ACC112 (cell line): ENCODE results near the gene LRBA.
A peak's percentile ranks its signal among the peaks of the same experiment; 100 is the strongest.

ENCODE experiments used
- H2AFZ ChIP-seq: fragments of 200-600 bp; sonication (generic); one replicate; pipeline ENCODE4 v1.6.0; 2017; ENCODE audit warnings: antibody characterized with exemption, low read length; ENCODE audit not compliant: unreplicated experiment
- H3K27ac ChIP-seq: fragments of 200-600 bp; sonication (generic); 2 replicates; pipeline ENCODE4 v1.5.1; 2014; ENCODE audit warnings: low read depth, mild to moderate bottlenecking, antibody characterized with exemption, low read length, moderate library complexity
- H3K27me3 ChIP-seq: fragments of 200-600 bp; sonication (generic); 2 replicates; pipeline ENCODE4 v1.6.1; 2014; ENCODE audit warnings: mild to moderate bottlenecking, antibody characterized with exemption, low read length, moderate library complexity, mixed read lengths; ENCODE audit not compliant: insufficient read depth
- H3K36me3 ChIP-seq: fragments of 200-600 bp; sonication (generic); 2 replicates; pipeline ENCODE4 v1.6.1; 2016; ENCODE audit warnings: mild to moderate bottlenecking, antibody characterized with exemption, low read length, moderate library complexity, mixed read lengths; ENCODE audit not compliant: insufficient read depth
- H3K4me1 ChIP-seq: fragments of 200-600 bp; sonication (generic); one replicate; pipeline ENCODE4 v1.6.1; 2016; ENCODE audit warnings: low read length, mixed read lengths; ENCODE audit not compliant: insufficient read depth, unreplicated experiment, control insufficient read depth
- H3K4me3 ChIP-seq: fragments of 200-600 bp; sonication (generic); 2 replicates; pipeline ENCODE4 v1.5.1; 2014; ENCODE audit warnings: mild to moderate bottlenecking, low read depth, low read length
- H3K79me2 ChIP-seq: fragments of 200-600 bp; sonication (generic); one replicate; pipeline ENCODE4 v1.6.0; 2016; ENCODE audit warnings: low read length; ENCODE audit not compliant: control insufficient read depth, unreplicated experiment, insufficient read depth

LRBA gene

GRCh38 chr4:150886597-150886996 lies 128.5 kb downstream of the LRBA start:
- Histone ChIP-seq H3K4me1 (peaks cover 22% of the 10 kb centered on the region), H3K4me3 (no peak overlapping the region), H3K79me2 (no peaks in the 10 kb centered on the region), H3K27me3 (no peaks in the 10 kb centered on the region), H3K27ac (no peak overlapping the region), H2AFZ (no peak overlapping the region), H3K36me3 (no peaks in the 10 kb centered on the region)

GRCh38 chr4:150884625-150885024 lies 130.5 kb downstream of the LRBA start:
- peak overlapping the region; percentile 48 for H3K27ac ChIP-seq
- no peaks in the 10 kb centered on the region for H3K27me3 ChIP-seq
- H3K4me1 ChIP-seq = peaks cover 22% of the 10 kb centered on the region
- H3K4me3 ChIP-seq = peak overlapping the region; percentile 42
- H2AFZ ChIP-seq = peak overlapping the region; percentile 75
- H3K36me3 ChIP-seq = no peaks in the 10 kb centered on the region; the same call in 1 of the 2 replicates
- H3K79me2 ChIP-seq = no peaks in the 10 kb centered on the region

GRCh38 chr4:150875367-150875766 lies 139.7 kb downstream of the LRBA start:
- Histone ChIP-seq H3K36me3 (no peaks in the 10 kb centered on the region; the same call in none of the 2 replicates), H3K27ac (no peak overlapping the region), H3K79me2 (no peaks in the 10 kb centered on the region), H3K4me1 (no peaks in the 10 kb centered on the region), H3K4me3 (no peak overlapping the region), H3K27me3 (no peaks in the 10 kb centered on the region), H2AFZ (no peak overlapping the region)

GRCh38 chr4:150874338-150875226 lies 140.5 kb downstream of the LRBA start:
- Histone ChIP-seq H3K36me3 (no peaks in the 10 kb centered on the region; the same call in none of the 2 replicates), H2AFZ (no peak overlapping the region), H3K27me3 (no peaks in the 10 kb centered on the region), H3K4me1 (no peaks in the 10 kb centered on the region), H3K27ac (no peak overlapping the region), H3K79me2 (no peaks in the 10 kb centered on the region), H3K4me3 (no peak overlapping the region)

- Histone ChIP-seq H3K27ac (no peak overlapping the region), H3K27me3 (no peaks in the 10 kb centered on the region), H3K79me2 (no peaks in the 10 kb centered on the region), H3K4me3 (peak overlapping the region; percentile 28; the same call in 1 of the 2 replicates), H3K4me1 (no peaks in the 10 kb centered on the region), H2AFZ (no peak overlapping the region), H3K36me3 (no peaks in the 10 kb centered on the region)
Observed at GRCh38 chr4:150867148-150867547, 147.9 kb downstream of the LRBA start.

- Histone ChIP-seq H3K4me3 (no peak overlapping the region), H3K4me1 (no peaks in the 10 kb centered on the region), H3K79me2 (no peaks in the 10 kb centered on the region), H3K36me3 (no peaks in the 10 kb centered on the region), H3K27me3 (no peaks in the 10 kb centered on the region), H2AFZ (no peak overlapping the region), H3K27ac (no peak overlapping the region)
Observed at GRCh38 chr4:150863456-150863855, 151.6 kb downstream of the LRBA start.

GRCh38 chr4:150862829-150863228 lies 152.3 kb downstream of the LRBA start:
- no peak overlapping the region for H2AFZ ChIP-seq
- H3K4me3 ChIP-seq = no peak overlapping the region
- no peaks in the 10 kb centered on the region for H3K36me3 ChIP-seq
- no peaks in the 10 kb centered on the region for H3K4me1 ChIP-seq
- H3K79me2 ChIP-seq = no peaks in the 10 kb centered on the region
- H3K27ac ChIP-seq = no peak overlapping the region
- no peaks in the 10 kb centered on the region for H3K27me3 ChIP-seq

- Histone ChIP-seq H3K27ac (no peak overlapping the region), H2AFZ (no peak overlapping the region), H3K4me1 (no peaks in the 10 kb centered on the region), H3K4me3 (no peak overlapping the region), H3K27me3 (no peaks in the 10 kb centered on the region), H3K79me2 (no peaks in the 10 kb centered on the region), H3K36me3 (no peaks in the 10 kb centered on the region)
Observed at GRCh38 chr4:150859453-150859852, 155.6 kb downstream of the LRBA start.

- Histone ChIP-seq H3K4me1 (no peaks in the 10 kb centered on the region), H3K4me3 (no peak overlapping the region), H2AFZ (no peak overlapping the region), H3K27me3 (no peaks in the 10 kb centered on the region), H3K36me3 (no peaks in the 10 kb centered on the region), H3K79me2 (no peaks in the 10 kb centered on the region), H3K27ac (no peak overlapping the region)
Observed at GRCh38 chr4:150855981-150856510, 159.0 kb downstream of the LRBA start.

- no peaks in the 10 kb centered on the region for H3K79me2 ChIP-seq
- no peak overlapping the region for H3K4me3 ChIP-seq
- no peak overlapping the region for H2AFZ ChIP-seq
- H3K27me3 ChIP-seq = no peaks in the 10 kb centered on the region
- H3K4me1 ChIP-seq = no peaks in the 10 kb centered on the region
- H3K36me3 ChIP-seq = peaks cover under 1% of the 10 kb centered on the region; the same call in 1 of the 2 replicates
- no peak overlapping the region for H3K27ac ChIP-seq
Observed at GRCh38 chr4:150854600-150854999, 160.5 kb downstream of the LRBA start.

GRCh38 chr4:150853882-150854281 lies 161.2 kb downstream of the LRBA start:
- Histone ChIP-seq H3K4me1 (no peaks in the 10 kb centered on the region), H3K27ac (no peak overlapping the region), H3K27me3 (no peaks in the 10 kb centered on the region), H3K4me3 (no peak overlapping the region), H2AFZ (no peak overlapping the region), H3K79me2 (no peaks in the 10 kb centered on the region), H3K36me3 (peaks cover 5% of the 10 kb centered on the region; the same call in 1 of the 2 replicates)
